MCF 10A (cell line): ENCODE results near the gene ERVMER34-1. TPM values are rescaled to one million over a fixed set of nuclear protein-coding genes. Genes with fewer than 3 reads are reported as not detected.
A peak's percentile ranks its signal among the peaks of the same experiment; 100 is the strongest.

Experiments used
- BruUV-seq: library from RNA; stranded (reverse); fragments of 400-500 nt; replicated peaks from 2 replicates; lab custom pipeline; 2021; lab: Mats Ljungman, UMichigan
- CTCF ChIA-PET: fragments of 300-600 bp; sonication (Branson Sonifier 250); formaldehyde crosslinking; extraction: SDS; loops from one replicate; lab custom pipeline; 2021; ENCODE audit warnings: antibody characterized with exemption, inconsistent platforms; lab: Yijun Ruan, JAX
- POLR2A ChIA-PET: fragments of 300-600, 350-650 bp; sonication (Branson Sonifier 250); formaldehyde crosslinking; extraction: SDS; loops from one replicate; lab custom pipeline; 2020; ENCODE audit warnings: antibody characterized with exemption, inconsistent platforms; lab: Yijun Ruan, JAX
- DNase-seq: peaks from one replicate; pipeline ENCODE4 v3.0.0-alpha.2; 2018; ENCODE audit not compliant: unreplicated experiment
- H3K27ac Mint-ChIP-seq: one replicate; pipeline ENCODE4 v1.8.0; 2022; ENCODE audit warnings: mild to moderate bottlenecking, low read depth, mixed read lengths; ENCODE audit not compliant: unreplicated experiment
- H3K27me3 Mint-ChIP-seq: one replicate; pipeline ENCODE4 v1.8.0; 2022; ENCODE audit warnings: mixed read lengths; ENCODE audit not compliant: insufficient read depth, unreplicated experiment
- H3K36me3 Mint-ChIP-seq: one replicate; pipeline ENCODE4 v1.8.0; 2022; ENCODE audit warnings: mild to moderate bottlenecking, moderate library complexity, mixed read lengths; ENCODE audit not compliant: insufficient read depth, unreplicated experiment
- H3K4me1 Mint-ChIP-seq: one replicate; pipeline ENCODE4 v1.8.0; 2022; ENCODE audit warnings: mixed read lengths; ENCODE audit not compliant: insufficient read depth, unreplicated experiment
- H3K4me3 Mint-ChIP-seq: one replicate; pipeline ENCODE4 v1.8.0; 2022; ENCODE audit warnings: mild to moderate bottlenecking, moderate library complexity, mixed read lengths; ENCODE audit not compliant: unreplicated experiment
- H3K9me3 Mint-ChIP-seq: one replicate; pipeline ENCODE4 v1.8.0; 2022; ENCODE audit warnings: mixed read lengths; ENCODE audit not compliant: unreplicated experiment
- CTCF ChIP-seq: fragments of 200-600 bp; IDR thresholded peaks from one replicate; pipeline ENCODE4 v1.8.0; 2022; ENCODE audit warnings: antibody characterized with exemption, mild to moderate bottlenecking; ENCODE audit not compliant: unreplicated experiment
- intact Hi-C: fragments of 100-400 bp; cut with micrococcal nuclease; formaldehyde crosslinking; loops from 2 replicates; pipeline ENCODE4 v1.14.1; 2022
- total RNA-seq: library from RNA; stranded (reverse); gene quantifications from 2 replicates; pipeline ENCODE4 v1.2.3, GENCODE V29; 2022

The ERVMER34-1 gene
- total RNA-seq, 1 experiment from 2014 or later = 6.7 TPM

GRCh38 chr4:52715914-52716313 is 35.3 kb downstream of the ERVMER34-1 start:
- H3K27ac Mint-ChIP-seq = peak overlapping the region; percentile 94
- H3K27me3 Mint-ChIP-seq = no peaks in the 10 kb centered on the region
- no peak for DNase-seq
- H3K4me3 Mint-ChIP-seq = no peak overlapping the region
- peaks cover 67% of the 10 kb centered on the region for H3K36me3 Mint-ChIP-seq
- ChIA-PET POLR2A (interaction anchor here (0.5 to 0.6 kb wide), 2 partner anchors 217 to 340 kb away, joined by 3 read pairs; no protein-coding TSS in a partner anchor), CTCF (no interaction called here)
- intact Hi-C loops = no loop called here
- no TSS peak for BruUV-seq
- no peaks in the 10 kb centered on the region for H3K9me3 Mint-ChIP-seq
- H3K4me1 Mint-ChIP-seq = peaks cover 20% of the 10 kb centered on the region
- TF ChIP-seq CTCF = no peak

GRCh38 chr4:52715255-52715897 is 35.8 kb downstream of the ERVMER34-1 start:
- H3K27me3 Mint-ChIP-seq = no peaks in the 10 kb centered on the region
- CTCF ChIA-PET = no interaction called here
- peaks cover 65% of the 10 kb centered on the region for H3K36me3 Mint-ChIP-seq
- TF ChIP-seq CTCF = no peak
- H3K27ac Mint-ChIP-seq = peak overlapping the region; percentile 94
- H3K9me3 Mint-ChIP-seq = no peaks in the 10 kb centered on the region
- H3K4me1 Mint-ChIP-seq = peaks cover 20% of the 10 kb centered on the region
- POLR2A ChIA-PET = interaction anchor here (0.5 kb wide), 1 partner anchor 217 kb away, joined by 3 read pairs; no protein-coding TSS in a partner anchor
- no TSS peak for BruUV-seq
- H3K4me3 Mint-ChIP-seq = peak overlapping the region; percentile 84
- DNase-seq = no peak
- intact Hi-C loops = no loop called here

- TF ChIP-seq CTCF = no peak
These were observed 36.5 kb downstream of the ERVMER34-1 start for GRCh38 chr4:52714597-52715254.

DNA sequence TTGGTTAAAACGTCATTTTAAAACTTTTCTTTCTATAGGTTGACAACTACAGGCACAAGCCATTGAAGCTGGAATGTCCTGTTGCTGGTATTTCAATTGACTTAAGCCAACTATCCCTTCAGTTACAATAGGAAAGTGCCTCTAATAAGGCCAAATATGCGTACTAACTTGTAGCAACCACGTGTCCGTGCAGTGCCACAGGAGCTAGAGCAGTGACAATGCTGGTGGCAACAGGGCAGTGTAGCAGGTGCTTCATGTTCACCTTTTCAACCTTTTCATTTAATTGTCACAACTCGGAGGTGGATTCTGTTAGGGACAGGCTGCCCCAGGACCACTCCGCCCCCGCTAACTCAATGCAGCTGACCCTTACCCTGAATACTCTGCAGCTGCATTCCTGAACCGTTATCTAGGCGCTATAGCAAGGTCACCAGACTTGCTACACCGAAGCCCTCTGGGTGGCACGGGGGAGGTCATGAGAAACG is 37.7 kb downstream of the ERVMER34-1 start:
- TF ChIP-seq CTCF = no peak

More at GRCh38 chr4:52714597-52715254, 36.5 kb downstream of the ERVMER34-1 start:
- DNase-seq = no peak
- BruUV-seq = no TSS peak
- intact Hi-C loops = loop anchor here (5.0 kb wide), 1 partner anchor 123 kb away; no protein-coding TSS in a partner anchor
- Mint-ChIP-seq H3K4me3 (peak overlapping the region; percentile 84), H3K4me1 (peaks cover 20% of the 10 kb centered on the region), H3K36me3 (peaks cover 59% of the 10 kb centered on the region), H3K9me3 (no peaks in the 10 kb centered on the region), H3K27ac (peak overlapping the region; percentile 94), H3K27me3 (no peaks in the 10 kb centered on the region)
- CTCF ChIA-PET = interaction anchor here (1.9 kb wide), 1 partner anchor 120 kb away, joined by 4 read pairs; no protein-coding TSS in a partner anchor
- POLR2A ChIA-PET = interaction anchor here (3.3 kb wide), 2 partner anchors 74 to 108 kb away, joined by 28 to 45 read pairs; no protein-coding TSS in a partner anchor

More for the DNA sequence above, 37.7 kb downstream of the ERVMER34-1 start:
- Mint-ChIP-seq H3K4me3 (peak overlapping the region; percentile 84), H3K27ac (peak overlapping the region; percentile 94), H3K4me1 (peaks cover 20% of the 10 kb centered on the region), H3K36me3 (peaks cover 52% of the 10 kb centered on the region), H3K27me3 (no peaks in the 10 kb centered on the region), H3K9me3 (no peaks in the 10 kb centered on the region)
- intact Hi-C loops = loop anchor here (2.0 to 5.0 kb wide), 4 partner anchors 124 to 269 kb away; partner anchors contain the start of gene RASL11B
- ChIA-PET POLR2A (interaction anchor here (0.5 to 4.1 kb wide), 23 partner anchors 9 to 1519 kb away, joined by 3 to 61 read pairs (median 7); partner anchors contain the start of genes RASL11B and USP46), CTCF (interaction anchor here (0.7 to 2.7 kb wide), 11 partner anchors 9 to 1521 kb away, joined by 3 to 29 read pairs (median 3); no protein-coding TSS in a partner anchor)
- BruUV-seq = no TSS peak
- DNase-seq = no peak
